Duodenal mucosa (tissue), 2 donors: ENCODE results near the gene STAMBPL1.
A peak's percentile ranks its signal among the peaks of the same experiment; 100 is the strongest.

Experiments used
- H3K27ac ChIP-seq: one replicate; pipeline ENCODE4 v1.7.0; 2013; ENCODE audit warnings: low read depth, low read length
- H3K27me3 ChIP-seq, 2 donors: one replicate each; pipeline ENCODE4 v1.7.0; 2013; ENCODE audit warnings: low read length in 2 of 2, control low read depth in 1 of 2; ENCODE audit not compliant: insufficient read depth in 2 of 2, control insufficient read depth in 1 of 2
- H3K36me3 ChIP-seq, 2 donors: one replicate each; pipeline ENCODE4 v1.7.0; 2013; ENCODE audit warnings: low read length in 2 of 2, control low read depth in 1 of 2; ENCODE audit not compliant: insufficient read depth in 2 of 2, control insufficient read depth in 1 of 2
- H3K4me1 ChIP-seq, 2 donors: one replicate each; pipeline ENCODE4 v1.7.0; 2013; ENCODE audit warnings: low read length in 2 of 2, control low read depth in 1 of 2; ENCODE audit not compliant: insufficient read depth in 2 of 2, control insufficient read depth in 1 of 2
- H3K4me3 ChIP-seq, 2 donors: one replicate each; pipeline ENCODE4 v1.7.0; 2013; ENCODE audit warnings: low read length in 2 of 2, low read depth in 1 of 2
- H3K9ac ChIP-seq, 2 donors: one replicate each; pipeline ENCODE4 v1.7.0; 2013; ENCODE audit warnings: low read length in 2 of 2, low read depth in 1 of 2
- H3K9me3 ChIP-seq, 2 donors: one replicate each; pipeline ENCODE4 v1.7.0; 2013; ENCODE audit warnings: low read length in 2 of 2, control low read depth in 1 of 2; ENCODE audit not compliant: control insufficient read depth in 1 of 2

Gene STAMBPL1

GRCh38 chr10:88840104-88840503, 39.9 kb upstream of the STAMBPL1 start:
- Histone ChIP-seq H3K9me3 (no peaks in the 10 kb centered on the region), H3K27ac (peak overlapping the region; percentile 35), H3K4me3 (peak overlapping the region in 1 of 2 donors; percentile 20), H3K4me1 (peaks cover 0 to 51% of the 10 kb centered on the region in 2 donors), H3K27me3 (no peaks in the 10 kb centered on the region), H3K9ac (no peak overlapping the region), H3K36me3 (no peaks in the 10 kb centered on the region)

- no peaks in the 10 kb centered on the region for H3K9me3 ChIP-seq
- no peak overlapping the region for H3K27ac ChIP-seq
- H3K27me3 ChIP-seq, result no peaks in the 10 kb centered on the region
- no peaks in the 10 kb centered on the region for H3K36me3 ChIP-seq
- peak overlapping the region in 1 of 2 donors; percentile 20 for H3K4me3 ChIP-seq
- peak overlapping the region in 1 of 2 donors; percentile 12 for H3K9ac ChIP-seq
- H3K4me1 ChIP-seq, result peaks cover 0 to 45% of the 10 kb centered on the region in 2 donors
Observed at GRCh38 chr10:88840881-88841280, 39.2 kb upstream of the STAMBPL1 start.

GRCh38 chr10:88841316-88842111, 38.5 kb upstream of the STAMBPL1 start:
- H3K27ac ChIP-seq, result no peak overlapping the region
- peak overlapping the region in 1 of 2 donors; percentile 12 for H3K9ac ChIP-seq
- H3K27me3 ChIP-seq, result no peaks in the 10 kb centered on the region
- H3K4me3 ChIP-seq, result peak overlapping the region in 1 of 2 donors; percentile 20
- H3K4me1 ChIP-seq, result peaks cover 0 to 39% of the 10 kb centered on the region in 2 donors
- H3K36me3 ChIP-seq, result no peaks in the 10 kb centered on the region
- H3K9me3 ChIP-seq, result no peaks in the 10 kb centered on the region

GRCh38 chr10:88843171-88843570, 36.9 kb upstream of the STAMBPL1 start:
- H3K9me3 ChIP-seq, result no peaks in the 10 kb centered on the region
- H3K9ac ChIP-seq, result no peak overlapping the region
- no peaks in the 10 kb centered on the region for H3K36me3 ChIP-seq
- no peak overlapping the region for H3K27ac ChIP-seq
- H3K4me1 ChIP-seq, result peaks cover 0 to 32% of the 10 kb centered on the region in 2 donors
- no peak overlapping the region for H3K4me3 ChIP-seq
- H3K27me3 ChIP-seq, result no peaks in the 10 kb centered on the region

GRCh38 chr10:88848499-88848898, 31.5 kb upstream of the STAMBPL1 start:
- no peak overlapping the region for H3K4me3 ChIP-seq
- H3K4me1 ChIP-seq, result peaks cover 4 to 32% of the 10 kb centered on the region in 2 donors
- H3K27me3 ChIP-seq, result no peaks in the 10 kb centered on the region
- no peak overlapping the region for H3K9ac ChIP-seq
- no peaks in the 10 kb centered on the region for H3K36me3 ChIP-seq
- H3K27ac ChIP-seq, result no peak overlapping the region
- H3K9me3 ChIP-seq, result no peaks in the 10 kb centered on the region

GRCh38 chr10:88849234-88849633, 30.8 kb upstream of the STAMBPL1 start:
- Histone ChIP-seq H3K9ac (no peak overlapping the region), H3K36me3 (no peaks in the 10 kb centered on the region), H3K27ac (no peak overlapping the region), H3K4me1 (peaks cover 4 to 33% of the 10 kb centered on the region in 2 donors), H3K4me3 (no peak overlapping the region), H3K9me3 (no peaks in the 10 kb centered on the region), H3K27me3 (no peaks in the 10 kb centered on the region)

- Histone ChIP-seq H3K27me3 (no peaks in the 10 kb centered on the region), H3K4me3 (peak overlapping the region; percentile 17 to 23), H3K9me3 (no peaks in the 10 kb centered on the region), H3K4me1 (peaks cover 7 to 40% of the 10 kb centered on the region in 2 donors), H3K9ac (peak overlapping the region in 1 of 2 donors; percentile 40), H3K27ac (no peak overlapping the region), H3K36me3 (no peaks in the 10 kb centered on the region)
Observed at GRCh38 chr10:88850712-88851111, 29.3 kb upstream of the STAMBPL1 start.

- H3K9me3 ChIP-seq, result no peaks in the 10 kb centered on the region
- peaks cover 7 to 40% of the 10 kb centered on the region in 2 donors for H3K4me1 ChIP-seq
- no peak within 1 kb of the TSS for H3K27ac ChIP-seq
- peak within 1 kb of the TSS in 1 of 2 donors; percentile 40 for H3K9ac ChIP-seq
- no peaks in the 10 kb centered on the region for H3K27me3 ChIP-seq
- H3K36me3 ChIP-seq, result no peaks in the 10 kb centered on the region
- H3K4me3 ChIP-seq, result peak within 1 kb of the TSS; percentile 17 to 23
Observed at GRCh38 chr10:88851706-88852105, 28.3 kb upstream of the STAMBPL1 start, which contains the start of gene ANKRD22. Gene ANKRD22 (minus strand): TSS chr10:88851844. CDS start chr10:88851607, 237 bp downstream.

GRCh38 chr10:88852327-88852726, 27.7 kb upstream of the STAMBPL1 start:
- Histone ChIP-seq H3K27ac (no peak overlapping the region), H3K4me3 (no peak overlapping the region), H3K4me1 (peaks cover 7 to 40% of the 10 kb centered on the region in 2 donors), H3K9me3 (no peaks in the 10 kb centered on the region), H3K36me3 (no peaks in the 10 kb centered on the region), H3K27me3 (no peaks in the 10 kb centered on the region), H3K9ac (no peak overlapping the region)

- peaks cover 7 to 43% of the 10 kb centered on the region in 2 donors for H3K4me1 ChIP-seq
- H3K36me3 ChIP-seq, result no peaks in the 10 kb centered on the region
- no peak overlapping the region for H3K9ac ChIP-seq
- H3K27ac ChIP-seq, result no peak overlapping the region
- no peaks in the 10 kb centered on the region for H3K9me3 ChIP-seq
- no peaks in the 10 kb centered on the region for H3K27me3 ChIP-seq
- H3K4me3 ChIP-seq, result no peak overlapping the region
Observed at GRCh38 chr10:88853155-88853881, 26.7 kb upstream of the STAMBPL1 start.
